Measurements from ENCODE around the gene TIMM50.

TIMM50 gene

GRCh38 chr19:39539518-39540332 lies 59.1 kb downstream of the TIMM50 start, which contains the start of gene EID2:
Gene EID2 (minus strand): TSS chr19:39540161. CDS start chr19:39540079, 82 bp downstream.
- peak; percentile 92 for TF ChIP-seq POLR2AphosphoS5 (IDR thresholded peaks at IDR 0.05; ENCODE audit: low read depth, low read length)
- TF ChIP-seq SIN3A (IDR thresholded peaks at IDR 0.05; ENCODE audit: borderline replicate concordance, insufficient read depth, low read length), result 0 out of 2 replicates have a peak, but pooled peaks have one; percentile 37
- peak in 1 of 2 experiments; percentile 58; a peak in 1 of 4 replicates for TF ChIP-seq REST (IDR thresholded peaks at IDR 0.05; ENCODE audit: insufficient read depth in 1 of 2, low read depth in 2 of 2, low read length in 2 of 2)
- peak; percentile 87; the same call in 1 of the 2 replicates for TF ChIP-seq TAF1 (IDR thresholded peaks at IDR 0.05; ENCODE audit: borderline replicate concordance, insufficient read depth, low read length)
- no peak for TF ChIP-seq FOXP2 (optimal IDR thresholded peaks at IDR 0.05; ENCODE audit: borderline replicate concordance, extremely low read depth, extremely low read length, insufficient read depth)

GRCh38 chr19:39540333-39540673 lies 59.7 kb downstream of the TIMM50 start:
- TF ChIP-seq FOXP2 (optimal IDR thresholded peaks at IDR 0.05; ENCODE audit: borderline replicate concordance, extremely low read depth, extremely low read length, insufficient read depth) (no peak), TAF1 (IDR thresholded peaks at IDR 0.05; ENCODE audit: borderline replicate concordance, insufficient read depth, low read length) (no peak), REST (IDR thresholded peaks at IDR 0.05; ENCODE audit: insufficient read depth in 1 of 2, low read depth in 2 of 2, low read length in 2 of 2) (no peak), SIN3A (IDR thresholded peaks at IDR 0.05; ENCODE audit: borderline replicate concordance, insufficient read depth, low read length) (no peak), POLR2AphosphoS5 (IDR thresholded peaks at IDR 0.05; ENCODE audit: low read depth, low read length) (no peak)
